HEK293 (cell line): ENCODE measurements around the gene C22orf39.
"Not testable (repeated sequence)": the region's sequence is repeated elsewhere in the genome, so short reads cannot be mapped to it uniquely, and the experiment has no call there.

ENCODE experiments used
- CTCF ChIA-PET: fragments of 350-600 bp; formaldehyde crosslinking; extraction: SDS; loops from one replicate; lab custom pipeline; 2021; ENCODE audit warnings: antibody characterized with exemption; lab: Yijun Ruan, JAX
- POLR2A ChIA-PET: fragments of 300-600 bp; formaldehyde crosslinking; extraction: SDS; loops from one replicate; lab custom pipeline; 2020; ENCODE audit warnings: antibody characterized with exemption, inconsistent platforms; lab: Yijun Ruan, JAX
- H3K27ac ChIP-seq: fragments of 200-500 bp; sonication (Bioruptor generic); 2 replicates; pipeline ENCODE4 v1.5.1; 2014; ENCODE audit warnings: low read depth, low read length, control low read depth, inconsistent platforms; ENCODE audit errors: extremely low read depth
- H3K36me3 ChIP-seq, 2 experiments: fragments of 200-500 bp in 1 of 2; sonication (Bioruptor generic) in 1 of 2; 1 replicate in 1 of 2; 2 replicates in 1 of 2; pipeline ENCODE4 v1.5.1; 2014 to 2017; ENCODE audit warnings: inconsistent platforms in 2 of 2, low read length in 2 of 2; ENCODE audit not compliant: control insufficient read depth in 2 of 2, insufficient read depth in 1 of 2
- H3K4me1 ChIP-seq: fragments of 200-500 bp; sonication (Bioruptor generic); 2 replicates; pipeline ENCODE4 v1.5.1; 2014; ENCODE audit warnings: mild to moderate bottlenecking, low read length, inconsistent platforms; ENCODE audit not compliant: control insufficient read depth, insufficient read depth
- H3K4me3 ChIP-seq: 2 replicates; pipeline ENCODE4 v1.5.1; 2011; ENCODE audit warnings: low read depth, mild to moderate bottlenecking, control low read depth, low read length, moderate library complexity
- H3K9me3 ChIP-seq: fragments of 200-500 bp; sonication (Bioruptor generic); 2 replicates; pipeline ENCODE4 v1.5.1; 2014; ENCODE audit warnings: low read depth, low read length, inconsistent platforms; ENCODE audit not compliant: control insufficient read depth, insufficient read depth
- GLIS1 ChIP-seq: fragments of 450-650 bp; formaldehyde crosslinking; IDR thresholded peaks from 2 replicates; pipeline ENCODE4 v1.5.1; 2016; ENCODE audit warnings: missing biosample characterization, missing genetic modification characterization
- ZFP41 ChIP-seq: fragments of 450-650 bp; formaldehyde crosslinking; IDR thresholded peaks from 2 replicates; pipeline ENCODE4 v1.5.1; 2016; ENCODE audit warnings: missing biosample characterization, missing genetic modification characterization, borderline replicate concordance
- ZNF214 ChIP-seq: fragments of 450-650 bp; formaldehyde crosslinking; IDR thresholded peaks from 2 replicates; pipeline ENCODE4 v1.5.1; 2017; ENCODE audit warnings: missing biosample characterization, mild to moderate bottlenecking, missing genetic modification characterization, borderline replicate concordance
- ZNF596 ChIP-seq: fragments of 450-650 bp; IDR thresholded peaks from 2 replicates; pipeline ENCODE4 v1.5.0; 2018; ENCODE audit warnings: missing biosample characterization, mild to moderate bottlenecking, missing genetic modification characterization, moderate library complexity
- TF ChIP-seq, protein P1 (sequence below): fragments of 450-650 bp; IDR thresholded peaks from 2 replicates; pipeline ENCODE4 v1.5.1; 2018; ENCODE audit warnings: missing biosample characterization, missing genetic modification characterization
- TF ChIP-seq, protein P2 (sequence below): fragments of 450-650 bp; formaldehyde crosslinking; IDR thresholded peaks from 2 replicates; pipeline ENCODE4 v1.5.1; 2017; ENCODE audit warnings: missing biosample characterization, missing genetic modification characterization
- TF ChIP-seq, protein P3 (sequence below): fragments of 450-650 bp; formaldehyde crosslinking; IDR thresholded peaks from 2 replicates; pipeline ENCODE4 v1.5.1; 2016; ENCODE audit warnings: missing biosample characterization, missing genetic modification characterization
- TF ChIP-seq, protein P4 (sequence below): fragments of 450-650 bp; formaldehyde crosslinking; conservative IDR thresholded peaks from 2 replicates; pipeline ENCODE4 v1.5.1; 2016; ENCODE audit warnings: low read depth, missing biosample characterization, missing genetic modification characterization

The C22orf39 gene

DNA sequence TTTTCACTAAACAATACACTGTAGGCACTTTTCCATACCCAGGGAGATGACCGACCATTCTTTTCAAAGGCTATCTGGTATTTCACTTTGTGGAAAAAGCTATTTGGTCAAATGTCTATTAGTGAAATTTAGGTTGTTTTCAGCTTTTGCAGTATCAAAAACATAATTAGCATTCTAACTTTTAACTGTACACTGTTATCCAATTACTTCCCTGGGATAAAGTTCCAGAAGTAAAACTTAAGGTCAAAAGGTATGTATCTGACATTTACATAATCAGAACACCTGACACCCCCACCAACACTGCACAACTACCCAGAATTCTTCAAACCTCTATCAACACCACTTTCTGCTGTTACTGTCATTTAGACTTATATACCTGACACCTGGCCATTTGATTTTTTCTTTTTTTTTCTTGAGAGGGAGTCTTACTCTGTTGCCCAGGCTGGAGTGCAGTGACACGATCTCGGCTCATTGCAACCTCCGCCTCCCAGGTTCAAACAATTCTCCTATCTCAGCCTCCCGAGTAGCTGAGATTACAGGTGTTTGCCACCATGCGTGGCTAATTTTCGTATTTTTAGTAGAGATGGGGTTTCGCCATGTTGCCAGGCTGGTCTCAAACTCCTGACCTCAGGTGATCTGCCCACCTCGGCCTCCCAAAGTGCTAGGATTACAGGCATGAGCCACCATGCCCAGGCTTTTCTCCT is 2.1 kb downstream of the C22orf39 start:
- not testable (repeated sequence) for H3K4me1 ChIP-seq

DNA sequence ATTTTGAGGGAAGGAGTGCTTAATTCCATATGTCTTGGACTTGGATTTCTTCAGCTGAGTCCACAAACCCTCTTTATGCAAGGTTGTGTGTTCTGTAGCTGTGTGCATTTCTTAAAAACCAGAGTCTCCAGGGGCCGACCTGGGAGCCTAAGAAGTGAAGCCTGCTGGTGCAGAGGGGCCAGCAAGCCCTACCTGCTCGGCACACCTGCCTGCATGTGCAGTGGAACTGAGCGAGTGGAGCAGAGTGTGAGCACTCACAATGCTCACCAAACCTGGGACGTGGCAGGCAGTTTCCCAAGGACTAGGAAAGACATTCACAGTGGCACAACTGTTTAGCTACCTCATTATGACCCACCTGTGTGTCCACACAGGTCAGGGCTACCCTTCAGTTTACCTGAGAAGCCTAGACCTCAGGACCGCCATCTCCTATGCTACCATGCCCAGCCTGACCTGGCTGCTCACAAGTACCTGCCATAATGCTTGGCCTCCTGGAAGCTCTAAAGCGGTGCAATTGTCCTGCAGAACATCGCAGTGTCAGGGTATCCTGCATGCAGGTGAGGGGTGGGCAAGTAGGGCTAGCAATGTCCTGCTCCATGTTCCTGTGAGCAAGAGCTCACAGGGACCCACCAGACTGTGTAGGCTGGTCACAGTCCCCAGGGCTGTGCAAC is 3.8 kb downstream of the C22orf39 start:
- TF ChIP-seq ZNF596 (tag by site-specific recombination) (no peak), GLIS1 (tag by site-specific recombination) (no peak)
- TF ChIP-seq, protein P1, sequence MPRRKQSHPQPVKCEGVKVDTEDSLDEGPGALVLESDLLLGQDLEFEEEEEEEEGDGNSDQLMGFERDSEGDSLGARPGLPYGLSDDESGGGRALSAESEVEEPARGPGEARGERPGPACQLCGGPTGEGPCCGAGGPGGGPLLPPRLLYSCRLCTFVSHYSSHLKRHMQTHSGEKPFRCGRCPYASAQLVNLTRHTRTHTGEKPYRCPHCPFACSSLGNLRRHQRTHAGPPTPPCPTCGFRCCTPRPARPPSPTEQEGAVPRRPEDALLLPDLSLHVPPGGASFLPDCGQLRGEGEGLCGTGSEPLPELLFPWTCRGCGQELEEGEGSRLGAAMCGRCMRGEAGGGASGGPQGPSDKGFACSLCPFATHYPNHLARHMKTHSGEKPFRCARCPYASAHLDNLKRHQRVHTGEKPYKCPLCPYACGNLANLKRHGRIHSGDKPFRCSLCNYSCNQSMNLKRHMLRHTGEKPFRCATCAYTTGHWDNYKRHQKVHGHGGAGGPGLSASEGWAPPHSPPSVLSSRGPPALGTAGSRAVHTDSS (tag by site-specific recombination), result no peak
- TF ChIP-seq, protein P2, sequence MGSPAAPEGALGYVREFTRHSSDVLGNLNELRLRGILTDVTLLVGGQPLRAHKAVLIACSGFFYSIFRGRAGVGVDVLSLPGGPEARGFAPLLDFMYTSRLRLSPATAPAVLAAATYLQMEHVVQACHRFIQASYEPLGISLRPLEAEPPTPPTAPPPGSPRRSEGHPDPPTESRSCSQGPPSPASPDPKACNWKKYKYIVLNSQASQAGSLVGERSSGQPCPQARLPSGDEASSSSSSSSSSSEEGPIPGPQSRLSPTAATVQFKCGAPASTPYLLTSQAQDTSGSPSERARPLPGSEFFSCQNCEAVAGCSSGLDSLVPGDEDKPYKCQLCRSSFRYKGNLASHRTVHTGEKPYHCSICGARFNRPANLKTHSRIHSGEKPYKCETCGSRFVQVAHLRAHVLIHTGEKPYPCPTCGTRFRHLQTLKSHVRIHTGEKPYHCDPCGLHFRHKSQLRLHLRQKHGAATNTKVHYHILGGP (tag by site-specific recombination), result no peak
- TF ChIP-seq, protein P3, sequence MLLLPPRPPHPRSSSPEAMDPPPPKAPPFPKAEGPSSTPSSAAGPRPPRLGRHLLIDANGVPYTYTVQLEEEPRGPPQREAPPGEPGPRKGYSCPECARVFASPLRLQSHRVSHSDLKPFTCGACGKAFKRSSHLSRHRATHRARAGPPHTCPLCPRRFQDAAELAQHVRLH (tag by site-specific recombination), result no peak
- Histone ChIP-seq H3K9me3 (no peaks in the 10 kb centered on the region), H3K4me3 (no peak overlapping the region), H3K27ac (no peak overlapping the region), H3K36me3 (peaks cover 3 to 54% of the 10 kb centered on the region in 2 experiments; a peak in 2 of 3 replicates), H3K4me1 (no peaks in the 10 kb centered on the region)
- CTCF ChIA-PET, result interaction anchor here (0.6 to 1.5 kb wide), 4 partner anchors 16 to 275 kb away, joined by 3 to 7 read pairs (median 3); no protein-coding TSS in a partner anchor
- POLR2A ChIA-PET, result interaction anchor here (1.5 to 2.0 kb wide), 3 partner anchors 8 to 36 kb away, joined by 3 to 9 read pairs (median 3); partner anchors contain the start of genes CDC45, HIRA and MRPL40

More for the DNA sequence above, 2.1 kb downstream of the C22orf39 start:
- ChIA-PET CTCF (interaction anchor here (0.9 to 1.9 kb wide), 3 partner anchors 11 to 266 kb away, joined by 3 to 9 read pairs (median 8); partner anchors contain the start of gene SLC25A1), POLR2A (interaction anchor here (0.6 to 1.9 kb wide), 5 partner anchors 34 to 1152 kb away, joined by 3 to 5 read pairs (median 3); partner anchors contain the start of genes CDC45 and SLC25A1)
- not testable (repeated sequence) for H3K27ac ChIP-seq, H3K9me3 ChIP-seq, H3K4me3 ChIP-seq
- H3K36me3 ChIP-seq, result peaks cover 0 to 66% of the 10 kb centered on the region in 2 experiments; a peak in 2 of 3 replicates

DNA sequence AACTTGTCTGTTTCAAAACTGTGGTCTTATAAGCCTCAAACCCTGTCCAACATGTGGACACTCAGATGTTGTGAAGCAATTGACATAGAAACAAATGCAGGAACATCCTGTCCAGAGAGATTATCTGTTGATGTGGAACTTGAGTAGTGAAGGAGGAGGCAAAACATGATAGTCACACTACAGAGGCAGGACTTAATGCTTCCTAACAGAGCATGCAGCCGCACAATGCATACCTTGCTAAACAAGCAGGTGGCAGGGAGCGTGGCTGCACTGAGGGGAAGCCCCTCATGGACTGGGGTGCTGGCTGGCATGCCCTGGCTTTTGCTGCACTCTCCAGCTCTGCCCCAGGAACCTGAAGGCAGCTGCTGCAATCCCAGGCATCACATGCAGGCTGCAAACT is 5.3 kb downstream of the C22orf39 start:
- Histone ChIP-seq H3K4me1 (no peaks in the 10 kb centered on the region), H3K9me3 (no peaks in the 10 kb centered on the region), H3K4me3 (no peak overlapping the region), H3K27ac (no peak overlapping the region), H3K36me3 (peaks cover 3 to 57% of the 10 kb centered on the region in 2 experiments; a peak in 2 of 3 replicates)
- POLR2A ChIA-PET, result no interaction called here
- TF ChIP-seq ZNF214, result no peak
- no peak for TF ChIP-seq ZFP41 (tag by site-specific recombination)
- TF ChIP-seq, protein P4, sequence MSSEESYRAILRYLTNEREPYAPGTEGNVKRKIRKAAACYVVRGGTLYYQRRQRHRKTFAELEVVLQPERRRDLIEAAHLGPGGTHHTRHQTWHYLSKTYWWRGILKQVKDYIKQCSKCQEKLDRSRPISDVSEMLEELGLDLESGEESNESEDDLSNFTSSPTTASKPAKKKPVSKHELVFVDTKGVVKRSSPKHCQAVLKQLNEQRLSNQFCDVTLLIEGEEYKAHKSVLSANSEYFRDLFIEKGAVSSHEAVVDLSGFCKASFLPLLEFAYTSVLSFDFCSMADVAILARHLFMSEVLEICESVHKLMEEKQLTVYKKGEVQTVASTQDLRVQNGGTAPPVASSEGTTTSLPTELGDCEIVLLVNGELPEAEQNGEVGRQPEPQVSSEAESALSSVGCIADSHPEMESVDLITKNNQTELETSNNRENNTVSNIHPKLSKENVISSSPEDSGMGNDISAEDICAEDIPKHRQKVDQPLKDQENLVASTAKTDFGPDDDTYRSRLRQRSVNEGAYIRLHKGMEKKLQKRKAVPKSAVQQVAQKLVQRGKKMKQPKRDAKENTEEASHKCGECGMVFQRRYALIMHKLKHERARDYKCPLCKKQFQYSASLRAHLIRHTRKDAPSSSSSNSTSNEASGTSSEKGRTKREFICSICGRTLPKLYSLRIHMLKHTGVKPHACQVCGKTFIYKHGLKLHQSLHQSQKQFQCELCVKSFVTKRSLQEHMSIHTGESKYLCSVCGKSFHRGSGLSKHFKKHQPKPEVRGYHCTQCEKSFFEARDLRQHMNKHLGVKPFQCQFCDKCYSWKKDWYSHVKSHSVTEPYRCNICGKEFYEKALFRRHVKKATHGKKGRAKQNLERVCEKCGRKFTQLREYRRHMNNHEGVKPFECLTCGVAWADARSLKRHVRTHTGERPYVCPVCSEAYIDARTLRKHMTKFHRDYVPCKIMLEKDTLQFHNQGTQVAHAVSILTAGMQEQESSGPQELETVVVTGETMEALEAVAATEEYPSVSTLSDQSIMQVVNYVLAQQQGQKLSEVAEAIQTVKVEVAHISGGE (tag by site-specific recombination), result no peak
- CTCF ChIA-PET, result interaction anchor here (0.7 to 1.5 kb wide), 2 partner anchors 15 to 188 kb away, joined by 7 read pairs; no protein-coding TSS in a partner anchor
